Stomach (tissue), 9 donors: ENCODE data around the gene CORO7. TPM values are rescaled to one million over a fixed set of nuclear protein-coding genes. Genes with fewer than 3 reads are reported as not detected.

Source experiments
- DNase-seq, 2 donors: peaks; one replicate each; pipeline versions ENCODE4 v3.0.0 to v3.0.0-alpha.2; 2013 to 2019
- H3K27ac ChIP-seq, 5 donors: fragments of 200-600 bp in 4 of 5; sonication (generic) in 4 of 5; one replicate each; pipeline ENCODE4 v1.5.1; 2013 to 2019; ENCODE audit warnings: mild to moderate bottlenecking in 1 of 5, moderate library complexity in 1 of 5
- H3K27me3 ChIP-seq, 3 donors: fragments of 200-600 bp; sonication (generic); one replicate each; pipeline ENCODE4 v1.5.1; 2017 to 2019; ENCODE audit warnings: mixed run types in 1 of 3
- H3K36me3 ChIP-seq, 4 donors: fragments of 200-600 bp; sonication (generic); 1 replicate in 3 of 4; 2 replicates in 1 of 4; pipeline ENCODE4 v1.5.1; 2016 to 2019
- H3K4me1 ChIP-seq, 4 donors: fragments of 200-600 bp; sonication (generic); one replicate each; pipeline ENCODE4 v1.5.1; 2016 to 2019
- H3K4me3 ChIP-seq, 4 donors: fragments of 200-600 bp; sonication (generic) in 3 of 4; one replicate each; pipeline ENCODE4 v1.5.1; 2016 to 2019; ENCODE audit warnings: mild to moderate bottlenecking in 1 of 4
- H3K9me3 ChIP-seq, 4 donors: fragments of 200-600 bp; sonication (generic); one replicate each; pipeline ENCODE4 v1.5.1; 2016 to 2019
- CTCF ChIP-seq, 7 experiments: fragments of 450-650 bp in 4 of 7; fragments of 200-600 bp in 3 of 7; sonication (generic) in 3 of 7; IDR thresholded peaks; one replicate each; pipeline ENCODE4 v1.5.1; 2016 to 2019; ENCODE audit warnings: antibody characterized with exemption in 7 of 7, control low read depth in 2 of 7, mild to moderate bottlenecking in 1 of 7
- EP300 ChIP-seq: sonication (generic); formaldehyde crosslinking; IDR thresholded peaks from one replicate; pipeline ENCODE4 v1.6.1; 2017; ENCODE audit warnings: antibody characterized with exemption
- POLR2A ChIP-seq, 4 donors: fragments of 450-650 bp; IDR thresholded peaks; one replicate each; pipeline ENCODE4 v1.6.1; 2016; ENCODE audit warnings: antibody characterized with exemption in 4 of 4, control low read depth in 2 of 4, mild to moderate bottlenecking in 1 of 4, moderate library complexity in 1 of 4
- POLR2AphosphoS5 ChIP-seq, 3 donors: sonication (generic); formaldehyde crosslinking; IDR thresholded peaks; one replicate each; pipeline ENCODE4 v1.6.1; 2016; ENCODE audit warnings: antibody characterized with exemption in 3 of 3
- WGBS, 5 donors: extraction: QIAGEN DNeasy Blood & Tissue Kit in 3 of 5; methylation state at CpG; one replicate each; pipeline versions ENCODE4 v1.1.5 to v1.1.7; 2013 to 2018; 5-methylcytosine and 5-hydroxymethylcytosine counted together
- intact Hi-C: fragments of 100-400 bp; cut with DNase I; formaldehyde crosslinking; loops from one replicate; pipeline ENCODE4 v1.15.1; 2023; ENCODE audit warnings: low total_unique reads
- polyA plus RNA-seq, 3 donors: library from polyadenylated mRNA; stranded (reverse); fragments of 200-250 nt; gene quantifications; one replicate each; pipeline ENCODE4 v1.2.3, GENCODE V29; 2013
- total RNA-seq, 5 donors: library from RNA; depleted of rRNA; stranded (reverse); fragments of >200 nt; gene quantifications; one replicate each; pipeline versions ENCODE4 v1.1.0 to v1.2.3, GENCODE V29; 2014 to 2016
- donor health status: healthy with polysubstance abuse.
- donor health status: Bipolar disorder and iron deficiency.
- donor health status: healthy.

The CORO7 gene
- total and polyA plus RNA-seq, 8 donors, result 12.5 to 173 (median 17.3) TPM

- H3K36me3 ChIP-seq, result peaks cover 31 to 100% (median 96%) of the 10 kb centered on the region in 4 donors
These were observed 31.2 kb downstream of the CORO7 start for GRCh38 chr16:4385066-4385788.

GRCh38 chr16:4384509-4384942, 31.9 kb downstream of the CORO7 start:
- peaks cover 6 to 49% (median 17%) of the 10 kb centered on the region in 4 donors for H3K4me1 ChIP-seq
- no peaks in the 10 kb centered on the region for H3K27me3 ChIP-seq
- no peaks in the 10 kb centered on the region for H3K9me3 ChIP-seq
- H3K27ac ChIP-seq, result peak overlapping the region in 3 of 5 donors; percentile 18 to 29 (median 26)
- intact Hi-C loops, result no loop called here
- no peak overlapping the region for H3K4me3 ChIP-seq
- WGBS, 5 donors, result 66 to 69% (median 67%) methylated on average over 17 to 20 of the region's 20 CpGs
- no peak for DNase-seq
- TF ChIP-seq CTCF (IDR thresholded peaks at IDR 0.05) (no peak), POLR2A (IDR thresholded peaks at IDR 0.05) (no peak), POLR2AphosphoS5 (IDR thresholded peaks at IDR 0.05) (no peak), EP300 (no peak)
- peaks cover 31 to 96% (median 90%) of the 10 kb centered on the region in 4 donors for H3K36me3 ChIP-seq

More at GRCh38 chr16:4385066-4385788, 31.2 kb downstream of the CORO7 start:
- H3K4me1 ChIP-seq, result peaks cover 2 to 45% (median 13%) of the 10 kb centered on the region in 4 donors
- H3K9me3 ChIP-seq, result no peaks in the 10 kb centered on the region
- peak overlapping the region in 3 of 5 donors; percentile 13 to 39 (median 20) for H3K27ac ChIP-seq
- TF ChIP-seq EP300 (no peak), POLR2A (IDR thresholded peaks at IDR 0.05) (no peak), CTCF (IDR thresholded peaks at IDR 0.05) (no peak), POLR2AphosphoS5 (IDR thresholded peaks at IDR 0.05) (no peak)
- intact Hi-C loops, result no loop called here
- no peak overlapping the region for H3K4me3 ChIP-seq
- WGBS, 5 donors, result 70 to 85% (median 78%) methylated on average over 18 to 20 of the region's 20 CpGs
- no peaks in the 10 kb centered on the region for H3K27me3 ChIP-seq
- no peak for DNase-seq

- TF ChIP-seq EP300 (no peak), POLR2AphosphoS5 (IDR thresholded peaks at IDR 0.05) (no peak), CTCF (IDR thresholded peaks at IDR 0.05) (no peak), POLR2A (IDR thresholded peaks at IDR 0.05) (no peak)
- intact Hi-C loops, result no loop called here
- DNase-seq, result no peak
- Histone ChIP-seq H3K27ac (peak overlapping the region in 2 of 5 donors; percentile 18 to 29), H3K4me1 (peaks cover 6 to 57% (median 24%) of the 10 kb centered on the region in 4 donors), H3K36me3 (peaks cover 33 to 90% (median 86%) of the 10 kb centered on the region in 4 donors), H3K9me3 (no peaks in the 10 kb centered on the region), H3K27me3 (no peaks in the 10 kb centered on the region), H3K4me3 (no peak overlapping the region)
- WGBS, 5 donors, result 86 to 97% (median 92%) methylated on average over 6 to 12 of the region's 12 CpGs
These were observed 32.6 kb downstream of the CORO7 start for GRCh38 chr16:4383591-4384444.

GRCh38 chr16:4382795-4383357, 33.5 kb downstream of the CORO7 start:
- Histone ChIP-seq H3K9me3 (no peaks in the 10 kb centered on the region), H3K27me3 (no peaks in the 10 kb centered on the region), H3K4me3 (no peak overlapping the region), H3K27ac (peak overlapping the region in 1 of 5 donors; percentile 34), H3K36me3 (peaks cover 33 to 85% (median 79%) of the 10 kb centered on the region in 4 donors), H3K4me1 (peaks cover 12 to 64% (median 33%) of the 10 kb centered on the region in 4 donors)
- intact Hi-C loops, result no loop called here
- DNase-seq, result no peak
- TF ChIP-seq POLR2AphosphoS5 (IDR thresholded peaks at IDR 0.05) (no peak), EP300 (no peak), CTCF (IDR thresholded peaks at IDR 0.05) (no peak), POLR2A (IDR thresholded peaks at IDR 0.05) (no peak)
- WGBS, 5 donors, result 85 to 88% (median 87%) methylated on average over 14 to 21 of the region's 21 CpGs
